ENCODE data around the gene BUB3. TPM values are rescaled to one million over a fixed set of nuclear protein-coding genes. Genes with fewer than 3 reads are reported as not detected.

Gene BUB3
- polyA plus RNA-seq (2011; rRNA removed) (229 and 246 TPM in 2 replicates), polyA plus RNA-seq (2017; fragmentation: RNase III; extraction: RNeasy Plus Mini Kit Qiagen cat#74134 plus additional on column Dnase treatment) (216 to 224 TPM (median 222 TPM) in 3 replicates), polyA minus RNA-seq (2011; rRNA and poly(A)+ RNA removed) (272 and 273 TPM in 2 replicates)
- 337 and 340 TPM in 2 replicates for polyA plus RNA-seq (2012; cell fraction: cytosol; rRNA removed)
- polyA plus RNA-seq (2012; cell fraction: nucleus; rRNA removed), result 263 and 314 TPM in 2 replicates

- Histone ChIP-seq H3K27ac (peak within 1 kb of the TSS; percentile 96 to 98), H3K4me3 (peak within 1 kb of the TSS; percentile 85), H3K4me2 (peak within 1 kb of the TSS; percentile 80), H3K9me3 (no peaks in the 10 kb centered on the region), H3K4me1 (peaks cover 39% of the 10 kb centered on the region)
- ChIA-PET POLR2A (interaction anchor here (0.6 to 1.5 kb wide), 11 partner anchors 8 to 226 kb away, joined by 3 to 6 read pairs (median 4); no protein-coding TSS in a partner anchor), CTCF (interaction anchor here (0.6 to 2.0 kb wide), 8 partner anchors 9 to 226 kb away, joined by 3 to 9 read pairs (median 4); no protein-coding TSS in a partner anchor)
- WGBS (ENCODE audit: missing lambda C conversion rate), result under 1% methylated on average over 34 of the region's 50 CpGs
- TF ChIP-seq CBX2 (IDR thresholded peaks at IDR 0.05; ENCODE audit: borderline replicate concordance, low read depth), result no peak
- peak; percentile 97 for TF ChIP-seq USF2 (IDR thresholded peaks at IDR 0.05)
- no peak for TF ChIP-seq FOXS1 (CRISPR knock-in tag; IDR thresholded peaks at IDR 0.05)
- peak in 1 of 2 experiments; percentile 90; a peak in 4 of 5 replicates for TF ChIP-seq JUN (IDR thresholded peaks at IDR 0.05)
- peak; percentile 92 for TF ChIP-seq PBX3 (IDR thresholded peaks at IDR 0.05)
- peak; percentile 88 for TF ChIP-seq PHF8 (IDR thresholded peaks at IDR 0.05; ENCODE audit: borderline replicate concordance, low read depth)
- peak; percentile 87 for TF ChIP-seq BCL3 (IDR thresholded peaks at IDR 0.05)
- no peak for TF ChIP-seq ZNF302 (CRISPR knock-in tag; IDR thresholded peaks at IDR 0.05)
- TF ChIP-seq ESRRA (IDR thresholded peaks at IDR 0.05; ENCODE audit: borderline replicate concordance, low read length), result no peak
- TF ChIP-seq HDAC2 (IDR thresholded peaks at IDR 0.05), result no peak
- peak; percentile 77 for TF ChIP-seq MAX (IDR thresholded peaks at IDR 0.05)
- TF ChIP-seq ELK1 (IDR thresholded peaks at IDR 0.05; ENCODE audit: low read depth, low read length), result no peak
- TF ChIP-seq MYC (IDR thresholded peaks at IDR 0.05; ENCODE audit: borderline replicate concordance, low read length), result 0 out of 2 replicates have a peak, but pooled peaks have one; percentile 51
- no peak for TF ChIP-seq CBX8 (IDR thresholded peaks at IDR 0.05)
- TF ChIP-seq POLR2A (IDR thresholded peaks at IDR 0.05; ENCODE audit: low read length), result peak; percentile 86
- peak; percentile 98 to 99 for ATAC-seq
- peak; percentile 70 for FAIRE-seq
- DNase-seq (ENCODE audit: low read depth in 1 of 2, low spot score in 1 of 2), result peak; percentile 99
Observed at GRCh38 chr10:123154092-123154710, at the start of gene BUB3. BUB3 (plus strand) TSS chr10:123154402; CDS start chr10:123154918, 516 bp downstream.

- H3K4me2 ChIP-seq, result peak overlapping the region; percentile 21
- peak in 1 of 2 experiments; percentile 56 for DNase-seq (ENCODE audit: low read depth in 1 of 2, low spot score in 1 of 2)
- WGBS (ENCODE audit: missing lambda C conversion rate), result 27% methylated on average over 7 of the region's 7 CpGs
- POLR2A ChIA-PET, result no interaction called here
- H3K9me3 ChIP-seq, result no peaks in the 10 kb centered on the region
- ATAC-seq, result peak; percentile 45 to 66; a peak in 2 of 6 replicates
- H3K27ac ChIP-seq, result peak overlapping the region; percentile 25 to 64; a peak in 4 of 6 replicates
- FAIRE-seq, result no peak
- H3K4me3 ChIP-seq, result no peak overlapping the region
- CTCF ChIA-PET, result interaction anchor here (1.1 kb wide), 1 partner anchor 10 kb away, joined by 3 read pairs; no protein-coding TSS in a partner anchor
- peaks cover 13% of the 10 kb centered on the region for H3K4me1 ChIP-seq
- TF ChIP-seq POLR2A (IDR thresholded peaks at IDR 0.05; ENCODE audit: low read length) (no peak), FOSB (CRISPR knock-in tag; IDR thresholded peaks at IDR 0.05) (no peak), NFE2L2 (conservative IDR thresholded peaks at IDR 0.05; ENCODE audit: low read length) (no peak), RARB (CRISPR knock-in tag; IDR thresholded peaks at IDR 0.05) (no peak), HES2 (IDR thresholded peaks at IDR 0.05) (no peak), SREBF2 (IDR thresholded peaks at IDR 0.05) (no peak), SMC3 (IDR thresholded peaks at IDR 0.05) (no peak), CHD4 (IDR thresholded peaks at IDR 0.05; ENCODE audit: borderline replicate concordance) (no peak), PHF8 (IDR thresholded peaks at IDR 0.05; ENCODE audit: borderline replicate concordance, low read depth) (no peak), TFCP2L1 (CRISPR knock-in tag; IDR thresholded peaks at IDR 0.05) (no peak), KDM1A (IDR thresholded peaks at IDR 0.05; ENCODE audit: low read depth) (no peak), E2F6 (IDR thresholded peaks at IDR 0.05; ENCODE audit: borderline replicate concordance, low read depth) (no peak), ESRRA (IDR thresholded peaks at IDR 0.05; ENCODE audit: borderline replicate concordance, low read length) (no peak), EP300 (IDR thresholded peaks at IDR 0.05) (no peak), RCOR1 (IDR thresholded peaks at IDR 0.05; ENCODE audit: low read depth, low read length) (no peak), ELK1 (IDR thresholded peaks at IDR 0.05; ENCODE audit: low read depth, low read length) (no peak), ATOH8 (CRISPR knock-in tag; IDR thresholded peaks at IDR 0.05; ENCODE audit: low read depth) (no peak), JUNB (IDR thresholded peaks at IDR 0.05) (no peak)
Observed at GRCh38 chr10:123109466-123109865, 44.7 kb upstream of the BUB3 start.
